H1 (cell line): ENCODE data around the gene RGL1. TPM values are rescaled to one million over a fixed set of nuclear protein-coding genes. Genes with fewer than 3 reads are reported as not detected.

Experiments
- HDAC2 ChIP-seq, 2 experiments: fragments of 300-600 bp in 1 of 2; sonication (generic) in 1 of 2; IDR thresholded peaks; 2 replicates each; pipeline ENCODE4 v1.6.1; 2011 to 2012; ENCODE audit warnings: low read depth in 2 of 2, low read length in 2 of 2, mild to moderate bottlenecking in 2 of 2, moderate library complexity in 2 of 2, borderline replicate concordance in 1 of 2, inconsistent platforms in 1 of 2
- polyA plus RNA-seq, 7 experiments: library from polyadenylated mRNA; depleted of rRNA in 3 of 7; stranded (reverse) in 5 of 7; unstranded in 2 of 7; fragments of >200 nt in 5 of 7; fragments of 200-250 nt in 2 of 7; gene quantifications; 1 replicate in 5 of 7; 2 replicates in 1 of 7; 4 replicates in 1 of 7; pipeline versions ENCODE4 v1.2.1 to v1.2.3, GENCODE V29; 2011 to 2013; ENCODE audit warnings: missing spikeins in 2 of 7, mixed read lengths in 2 of 7
- total RNA-seq: library from RNA; stranded (reverse); fragmentation: NEBNext Ultra II Directional; extraction: Animal tissue kit (Norgen Biotek cat#: 25700); gene quantifications from 2 replicates; pipeline ENCODE4 v1.2.1, GENCODE V29; 2021

The RGL1 gene
- total and polyA plus RNA-seq, 2 of the 8 experiments (the other 6 are each of a cell fraction or from before 2014, with no cell fraction given), result 0.98 to 2.4 TPM

- TF ChIP-seq HDAC2 (IDR thresholded peaks at IDR 0.05; ENCODE audit: borderline replicate concordance in 1 of 2, low read depth in 2 of 2, low read length in 2 of 2), result no peak
Observed at GRCh38 chr1:183882335-183883167, 77.6 kb downstream of the RGL1 start (continued).
